Activated T-helper 17 cell treated with anti-CD3 and anti-CD28 coated beads, Interleukin-2, amount 50 U/mL, for 72 hours (primary cell): ENCODE results near the gene AURKB. TPM values are rescaled to one million over a fixed set of nuclear protein-coding genes. Genes with fewer than 3 reads are reported as not detected.
A peak's percentile ranks its signal among the peaks of the same experiment; 100 is the strongest.

Source experiments
- ATAC-seq: fragments of 150-1000 bp; cut with Tn5 transposase; replicated peaks from 2 replicates; pipeline ENCODE4 v1.10.0; 2021; ENCODE audit warnings: mild to moderate bottlenecking, moderate library complexity
- H3K27ac Mint-ChIP-seq: one replicate; pipeline ENCODE4 v1.8.0; 2022; ENCODE audit warnings: mixed read lengths
- H3K27me3 Mint-ChIP-seq: one replicate; pipeline ENCODE4 v1.8.0; 2022; ENCODE audit warnings: mixed read lengths
- H3K36me3 Mint-ChIP-seq: one replicate; pipeline ENCODE4 v1.8.0; 2022; ENCODE audit warnings: low read depth, mild to moderate bottlenecking, mixed read lengths
- H3K4me1 Mint-ChIP-seq: one replicate; pipeline ENCODE4 v1.8.0; 2022; ENCODE audit warnings: mixed read lengths
- H3K4me3 Mint-ChIP-seq: one replicate; pipeline ENCODE4 v1.8.0; 2022; ENCODE audit warnings: mild to moderate bottlenecking, mixed read lengths
- H3K9me3 Mint-ChIP-seq: one replicate; pipeline ENCODE4 v1.8.0; 2022; ENCODE audit warnings: mixed read lengths
- total RNA-seq, 2 donors: library from RNA; stranded (reverse); gene quantifications; one replicate each; pipeline ENCODE4 v1.2.3, GENCODE V29; 2022

AURKB gene
- total RNA-seq, 2 donors from 2014 or later: 158 to 161 TPM

DNA sequence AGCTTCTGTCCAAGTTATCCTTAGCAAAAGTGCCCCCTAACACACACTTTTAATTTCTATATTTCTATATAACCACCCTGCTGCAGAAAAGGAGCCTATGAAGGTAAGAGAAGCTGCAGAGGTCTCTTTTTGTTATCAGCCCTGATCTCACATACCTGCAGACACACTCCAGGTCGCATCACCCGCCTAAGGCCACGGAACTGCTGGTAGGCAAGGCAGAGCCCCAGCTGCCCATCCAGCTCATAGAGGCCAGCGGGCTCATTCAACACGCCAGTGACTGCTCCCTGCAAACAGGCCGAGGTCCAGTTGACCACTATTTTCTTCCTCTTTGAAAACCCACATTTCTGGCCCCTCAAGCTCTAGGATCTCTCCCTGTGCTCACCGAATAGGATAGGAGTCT is 25.3 kb upstream of the AURKB start:
- Mint-ChIP-seq H3K27ac (peak overlapping the region; percentile 30), H3K4me1 (peaks cover 4% of the 10 kb centered on the region), H3K4me3 (no peak overlapping the region), H3K36me3 (peaks cover 100% of the 10 kb centered on the region), H3K27me3 (no peaks in the 10 kb centered on the region), H3K9me3 (no peaks in the 10 kb centered on the region)
- ATAC-seq: no peak

DNA sequence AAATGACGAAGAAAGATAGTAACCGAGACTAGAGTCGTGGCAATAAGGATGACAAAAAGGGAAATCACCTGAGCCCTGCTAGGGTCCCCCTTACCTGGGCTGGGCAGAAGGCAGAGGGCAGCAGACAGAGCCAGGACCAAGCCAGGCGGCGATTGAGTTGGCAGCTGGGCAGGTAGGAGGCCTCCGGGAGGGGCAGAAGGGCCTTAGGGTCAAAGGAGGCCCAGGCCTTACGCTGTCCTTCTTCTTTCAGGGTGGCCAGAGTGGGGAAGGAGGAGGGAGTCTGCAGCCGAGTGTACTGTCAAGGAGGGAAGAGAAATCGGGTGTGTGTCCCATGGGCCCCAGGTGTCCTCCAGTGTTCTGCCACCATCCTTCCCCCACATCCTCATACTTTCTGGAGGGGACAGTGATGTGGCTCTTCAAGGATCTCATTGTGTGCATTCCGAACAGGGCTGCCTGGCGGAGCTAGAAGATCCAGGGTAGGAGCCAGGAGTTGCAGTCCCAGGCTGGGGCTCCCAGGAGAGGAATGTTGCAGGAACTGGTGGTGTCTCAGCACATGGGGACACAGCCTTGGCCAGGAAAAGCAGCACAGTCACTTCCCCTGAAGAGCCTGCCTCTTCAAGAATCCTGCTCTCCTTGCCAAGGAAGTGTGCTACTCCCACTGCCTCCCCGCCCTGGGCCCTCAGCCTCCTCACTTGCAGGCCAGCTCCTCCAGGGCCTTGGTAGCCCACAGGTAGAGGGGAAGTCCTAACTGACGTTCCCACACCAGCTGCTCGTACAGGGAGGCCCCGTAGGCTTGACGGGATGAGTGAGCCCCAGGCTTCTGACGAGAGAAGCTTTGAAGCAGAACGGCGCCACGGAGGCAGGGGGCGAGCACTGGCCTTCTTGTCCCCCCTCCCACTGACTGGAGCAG is 24.2 kb upstream of the AURKB start:
- Mint-ChIP-seq H3K4me3 (no peak overlapping the region), H3K4me1 (peaks cover 4% of the 10 kb centered on the region), H3K27ac (no peak overlapping the region), H3K27me3 (no peaks in the 10 kb centered on the region), H3K36me3 (peaks cover 100% of the 10 kb centered on the region), H3K9me3 (no peaks in the 10 kb centered on the region)
- no peak for ATAC-seq

DNA sequence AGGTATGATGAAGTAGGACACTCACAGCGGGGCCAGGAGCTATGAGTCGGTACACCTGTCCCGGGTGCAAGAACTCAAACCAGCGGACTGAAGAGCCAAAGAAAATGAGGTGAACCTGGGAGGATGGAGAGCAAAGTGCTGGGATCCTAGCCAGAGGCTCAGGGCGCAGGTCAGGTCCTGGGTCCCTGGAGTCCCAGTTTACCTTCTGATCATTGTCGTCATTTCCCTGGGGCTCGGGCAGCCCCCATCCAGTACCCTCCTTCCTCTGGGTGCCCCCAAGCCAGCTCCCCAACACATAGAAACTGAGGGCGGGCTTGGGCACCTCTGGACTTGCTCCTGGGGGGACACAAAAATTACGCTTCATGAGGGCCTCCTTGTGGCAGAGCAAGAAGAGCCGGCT is 21.3 kb upstream of the AURKB start:
- no peaks in the 10 kb centered on the region for H3K27me3 Mint-ChIP-seq
- no peaks in the 10 kb centered on the region for H3K9me3 Mint-ChIP-seq
- H3K4me1 Mint-ChIP-seq: peaks cover 12% of the 10 kb centered on the region
- no peak overlapping the region for H3K4me3 Mint-ChIP-seq
- no peak for ATAC-seq
- H3K27ac Mint-ChIP-seq: no peak overlapping the region
- peaks cover 100% of the 10 kb centered on the region for H3K36me3 Mint-ChIP-seq

DNA sequence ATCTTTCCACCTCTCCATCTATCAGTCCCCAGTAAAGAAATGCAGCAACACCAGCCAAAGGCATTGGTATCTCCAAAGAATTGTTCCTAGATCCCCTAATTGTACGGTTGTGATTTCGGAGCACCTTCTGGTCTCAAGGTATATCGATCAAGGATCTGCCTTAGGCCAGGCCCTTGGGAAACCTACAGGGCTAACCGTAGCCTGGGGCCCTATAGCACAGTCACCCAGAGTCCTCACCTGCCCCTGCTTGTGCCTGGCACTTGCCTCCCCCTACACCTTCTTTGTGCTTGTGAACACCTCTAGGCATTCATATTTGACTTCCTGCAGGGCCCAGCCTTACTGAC is 16.8 kb upstream of the AURKB start:
- peak overlapping the region; percentile 93 for H3K27ac Mint-ChIP-seq
- H3K4me1 Mint-ChIP-seq: peaks cover 23% of the 10 kb centered on the region
- no peak for ATAC-seq
- peaks cover 75% of the 10 kb centered on the region for H3K36me3 Mint-ChIP-seq
- H3K4me3 Mint-ChIP-seq: peak overlapping the region; percentile 64
- no peaks in the 10 kb centered on the region for H3K27me3 Mint-ChIP-seq
- peaks cover 3% of the 10 kb centered on the region for H3K9me3 Mint-ChIP-seq

DNA sequence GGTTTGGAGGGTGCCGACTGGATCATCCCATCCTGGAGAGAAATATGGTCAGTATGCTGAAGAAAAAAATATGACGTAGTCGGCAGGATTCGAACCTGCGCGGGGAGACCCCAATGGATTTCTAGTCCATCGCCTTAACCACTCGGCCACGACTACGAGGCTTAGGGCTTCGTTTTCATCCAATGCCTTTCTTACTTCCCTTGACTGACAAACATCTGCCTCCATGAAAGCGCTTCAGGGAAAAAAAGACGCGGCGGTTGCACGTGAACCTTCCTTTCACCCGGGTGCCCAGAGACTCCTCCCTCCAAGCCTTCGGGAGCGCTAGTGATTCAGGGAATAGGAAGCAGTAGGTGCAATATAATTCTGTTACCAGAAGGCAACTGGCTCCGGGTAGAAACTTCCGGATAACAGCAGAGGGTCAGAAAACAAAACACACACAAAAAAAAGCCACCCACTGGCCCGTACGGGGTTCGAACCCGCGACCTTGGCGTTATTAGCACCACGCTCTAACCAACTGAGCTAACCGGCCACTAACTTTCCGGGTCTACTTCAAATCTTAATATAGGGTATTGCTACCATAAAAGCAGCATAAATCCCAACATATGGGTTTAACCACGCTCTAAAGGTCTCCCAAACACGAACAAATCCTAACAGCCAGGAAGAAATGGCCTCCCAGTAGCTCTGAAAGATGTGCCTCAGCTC is 16.3 kb upstream of the AURKB start:
- peaks cover 3% of the 10 kb centered on the region for H3K9me3 Mint-ChIP-seq
- H3K27ac Mint-ChIP-seq: peak overlapping the region; percentile 93
- no peak for ATAC-seq
- H3K4me3 Mint-ChIP-seq: peak overlapping the region; percentile 64
- no peaks in the 10 kb centered on the region for H3K27me3 Mint-ChIP-seq
- H3K36me3 Mint-ChIP-seq: peaks cover 75% of the 10 kb centered on the region
- peaks cover 25% of the 10 kb centered on the region for H3K4me1 Mint-ChIP-seq

DNA sequence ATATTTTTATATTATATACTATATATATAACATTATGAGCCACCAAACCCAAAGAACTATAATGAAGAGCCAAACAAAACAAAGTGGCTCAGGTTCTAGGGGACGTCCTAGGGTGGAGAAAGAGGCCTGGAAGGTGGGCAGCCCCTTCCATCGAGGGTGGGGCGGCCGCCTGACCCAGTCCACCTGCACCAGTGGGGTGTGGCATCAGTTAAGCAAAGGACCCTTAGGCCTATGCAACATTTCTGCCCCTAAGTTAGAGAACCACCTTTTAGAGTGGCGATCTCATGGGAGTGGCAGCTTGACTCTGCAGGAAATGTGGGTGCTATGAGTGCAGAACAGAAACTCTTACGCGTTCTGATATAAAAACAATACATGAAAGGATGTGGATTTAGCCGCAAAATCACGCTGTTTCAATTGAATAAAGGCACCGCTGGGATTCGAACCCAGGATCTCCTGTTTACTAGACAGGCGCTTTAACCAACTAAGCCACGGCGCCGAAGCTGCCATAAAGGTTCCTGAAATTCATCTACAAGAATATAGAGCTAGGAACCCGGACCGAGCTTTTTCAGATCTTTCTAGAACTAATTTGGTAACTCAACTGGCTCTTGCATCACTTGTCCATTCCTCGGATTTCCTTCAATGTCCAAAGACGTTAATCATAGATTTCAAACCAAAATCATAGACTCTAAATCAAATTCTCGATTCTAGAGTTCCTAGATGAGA is 15.6 kb upstream of the AURKB start:
- peaks cover 29% of the 10 kb centered on the region for H3K4me1 Mint-ChIP-seq
- peak; percentile 4 for ATAC-seq
- H3K9me3 Mint-ChIP-seq: peaks cover 3% of the 10 kb centered on the region
- peak overlapping the region; percentile 64 for H3K4me3 Mint-ChIP-seq
- peaks cover 75% of the 10 kb centered on the region for H3K36me3 Mint-ChIP-seq
- peak overlapping the region; percentile 93 for H3K27ac Mint-ChIP-seq
- H3K27me3 Mint-ChIP-seq: no peaks in the 10 kb centered on the region

DNA sequence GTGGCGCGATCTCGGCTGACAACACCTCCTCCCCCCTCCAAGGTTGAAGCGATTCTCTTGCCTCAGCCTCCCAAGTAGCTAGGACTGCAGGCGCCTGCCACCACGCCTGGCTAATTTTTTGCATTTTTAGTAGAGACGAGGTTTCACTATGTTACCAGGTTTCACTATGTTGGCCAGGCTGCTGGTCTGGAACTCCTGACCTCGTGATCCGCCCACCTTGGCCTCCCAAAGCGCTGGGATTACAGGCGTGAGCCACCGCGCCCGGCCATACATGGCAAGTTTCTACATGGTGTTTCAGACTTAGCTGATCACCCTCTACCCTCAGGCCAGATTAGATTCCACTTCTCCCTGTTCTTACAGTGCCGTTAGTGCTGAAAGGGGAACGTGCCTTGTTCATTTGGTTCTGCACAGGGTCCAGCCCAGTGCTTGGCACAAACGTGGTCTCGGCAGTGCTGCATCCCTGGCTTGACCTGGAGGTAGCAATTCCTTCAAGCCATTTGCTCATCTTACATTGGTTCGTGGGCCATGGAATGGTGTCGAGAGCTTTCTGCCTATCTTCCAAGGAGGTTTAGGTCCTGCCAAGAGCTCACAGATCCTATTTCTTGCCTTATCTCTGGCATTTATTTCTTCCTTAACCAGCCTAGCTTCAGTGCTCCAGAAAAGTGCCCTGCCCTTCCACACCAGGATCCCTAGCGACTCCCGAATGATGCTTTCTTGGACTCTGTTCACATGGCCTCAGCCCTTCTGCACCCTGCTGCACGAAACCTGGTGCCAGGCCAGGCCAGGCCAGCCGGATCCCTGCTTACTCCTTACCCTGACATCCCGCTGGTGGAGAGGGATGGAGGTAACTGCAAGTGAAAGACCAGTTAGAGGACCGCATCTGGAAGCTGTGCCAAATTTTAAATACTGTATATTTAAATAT is 14.8 kb upstream of the AURKB start:
- no peak for ATAC-seq
- H3K9me3 Mint-ChIP-seq: peaks cover 3% of the 10 kb centered on the region
- H3K36me3 Mint-ChIP-seq: peaks cover 73% of the 10 kb centered on the region
- peaks cover 34% of the 10 kb centered on the region for H3K4me1 Mint-ChIP-seq
- peak overlapping the region; percentile 98 for H3K27ac Mint-ChIP-seq
- H3K27me3 Mint-ChIP-seq: no peaks in the 10 kb centered on the region
- peak overlapping the region; percentile 85 for H3K4me3 Mint-ChIP-seq

DNA sequence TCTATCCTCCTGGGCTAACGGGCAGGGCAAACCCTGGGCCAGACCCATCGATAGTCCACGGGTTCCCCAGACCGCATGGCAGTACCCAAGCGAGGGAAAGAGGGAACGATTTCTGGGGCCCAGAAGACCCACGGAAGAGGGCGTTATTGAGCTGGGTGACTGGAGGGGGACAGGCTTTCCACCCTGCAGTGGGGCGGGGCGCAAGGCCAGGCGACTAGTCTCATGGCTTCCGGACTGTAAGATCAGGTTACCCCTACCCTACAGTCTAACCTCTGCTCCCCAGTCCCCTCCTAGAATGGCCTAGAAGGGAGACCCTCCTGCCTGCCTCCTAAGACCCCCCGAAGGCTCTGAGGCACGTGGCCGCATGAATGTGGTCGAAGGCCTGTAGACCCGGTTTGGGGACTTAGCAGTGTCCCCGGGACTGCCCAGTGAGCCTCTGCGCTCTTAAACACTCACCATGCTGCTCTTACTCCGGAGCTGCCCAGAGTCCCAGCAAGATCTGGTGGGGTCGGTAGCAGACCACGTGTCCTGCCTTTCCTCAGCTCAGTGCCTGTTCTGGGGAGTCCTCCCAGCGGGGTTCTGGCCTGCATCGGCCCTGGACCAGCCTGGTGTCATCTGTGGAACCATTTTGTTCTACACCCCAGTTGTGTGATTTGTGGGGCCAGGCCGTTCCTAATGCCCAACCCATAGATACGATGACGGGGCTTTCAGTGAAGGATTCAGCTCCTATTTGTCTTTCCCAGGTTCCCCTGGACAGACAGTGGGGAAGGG is 13.2 kb upstream of the AURKB start:
- ATAC-seq: no peak
- H3K4me1 Mint-ChIP-seq: peaks cover 38% of the 10 kb centered on the region
- peak overlapping the region; percentile 98 for H3K27ac Mint-ChIP-seq
- H3K36me3 Mint-ChIP-seq: peaks cover 57% of the 10 kb centered on the region
- peaks cover 3% of the 10 kb centered on the region for H3K9me3 Mint-ChIP-seq
- H3K4me3 Mint-ChIP-seq: peak overlapping the region; percentile 85
- H3K27me3 Mint-ChIP-seq: no peaks in the 10 kb centered on the region

DNA sequence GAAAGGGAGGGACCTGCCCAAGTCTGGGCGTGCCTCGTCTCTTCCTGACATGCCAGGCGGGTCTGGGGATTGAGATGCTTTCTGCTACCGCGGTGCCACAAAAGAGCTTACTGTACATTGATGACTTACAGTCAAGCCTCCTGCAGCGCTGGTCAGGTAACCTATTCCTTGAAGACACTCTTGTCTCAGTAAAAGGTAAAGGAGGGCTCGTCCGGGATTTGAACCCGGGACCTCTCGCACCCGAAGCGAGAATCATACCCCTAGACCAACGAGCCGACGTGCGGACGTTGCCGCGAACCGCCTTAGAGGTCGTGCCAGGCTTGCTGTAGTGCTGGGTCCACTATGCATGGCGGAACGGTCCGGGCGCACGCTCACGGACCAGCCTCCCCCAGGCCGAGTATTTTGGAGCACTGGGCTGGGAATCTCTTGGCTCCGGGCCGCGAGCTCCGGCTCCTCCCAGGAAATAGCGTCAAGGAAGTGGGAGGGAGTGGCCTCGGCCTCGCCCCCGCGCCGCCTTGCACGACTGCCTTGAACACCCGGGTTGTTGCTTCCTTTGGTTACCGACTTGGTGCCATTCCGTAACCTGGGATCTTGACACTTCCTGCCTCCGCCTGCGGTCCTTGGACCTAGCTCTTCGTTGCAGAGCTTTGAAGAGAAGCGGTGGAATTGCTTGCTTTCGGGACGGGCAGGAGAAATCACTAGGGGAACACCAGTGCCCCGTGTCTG is 12.4 kb upstream of the AURKB start:
- peaks cover 3% of the 10 kb centered on the region for H3K9me3 Mint-ChIP-seq
- peaks cover 37% of the 10 kb centered on the region for H3K4me1 Mint-ChIP-seq
- peaks cover 49% of the 10 kb centered on the region for H3K36me3 Mint-ChIP-seq
- peak overlapping the region; percentile 85 for H3K4me3 Mint-ChIP-seq
- H3K27me3 Mint-ChIP-seq: no peaks in the 10 kb centered on the region
- ATAC-seq: peak; percentile 47
- peak overlapping the region; percentile 98 for H3K27ac Mint-ChIP-seq

DNA sequence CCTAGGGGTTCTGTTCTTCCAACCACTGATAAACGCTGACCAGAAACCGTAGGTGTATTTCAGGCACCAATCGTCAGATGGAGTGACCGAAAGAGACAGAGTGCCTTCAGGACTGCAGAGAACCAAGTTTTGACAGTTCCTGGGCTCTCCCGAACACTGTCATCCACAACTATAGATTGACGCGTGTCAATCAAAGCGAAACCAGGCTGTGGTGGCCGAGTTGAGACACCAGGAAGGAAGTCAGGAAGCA is 11.9 kb upstream of the AURKB start:
- H3K36me3 Mint-ChIP-seq: peaks cover 44% of the 10 kb centered on the region
- peak overlapping the region; percentile 98 for H3K27ac Mint-ChIP-seq
- peak; percentile 53 for ATAC-seq
- H3K4me3 Mint-ChIP-seq: peak overlapping the region; percentile 85
- peaks cover 3% of the 10 kb centered on the region for H3K9me3 Mint-ChIP-seq
- H3K4me1 Mint-ChIP-seq: peaks cover 32% of the 10 kb centered on the region
- H3K27me3 Mint-ChIP-seq: no peaks in the 10 kb centered on the region

DNA sequence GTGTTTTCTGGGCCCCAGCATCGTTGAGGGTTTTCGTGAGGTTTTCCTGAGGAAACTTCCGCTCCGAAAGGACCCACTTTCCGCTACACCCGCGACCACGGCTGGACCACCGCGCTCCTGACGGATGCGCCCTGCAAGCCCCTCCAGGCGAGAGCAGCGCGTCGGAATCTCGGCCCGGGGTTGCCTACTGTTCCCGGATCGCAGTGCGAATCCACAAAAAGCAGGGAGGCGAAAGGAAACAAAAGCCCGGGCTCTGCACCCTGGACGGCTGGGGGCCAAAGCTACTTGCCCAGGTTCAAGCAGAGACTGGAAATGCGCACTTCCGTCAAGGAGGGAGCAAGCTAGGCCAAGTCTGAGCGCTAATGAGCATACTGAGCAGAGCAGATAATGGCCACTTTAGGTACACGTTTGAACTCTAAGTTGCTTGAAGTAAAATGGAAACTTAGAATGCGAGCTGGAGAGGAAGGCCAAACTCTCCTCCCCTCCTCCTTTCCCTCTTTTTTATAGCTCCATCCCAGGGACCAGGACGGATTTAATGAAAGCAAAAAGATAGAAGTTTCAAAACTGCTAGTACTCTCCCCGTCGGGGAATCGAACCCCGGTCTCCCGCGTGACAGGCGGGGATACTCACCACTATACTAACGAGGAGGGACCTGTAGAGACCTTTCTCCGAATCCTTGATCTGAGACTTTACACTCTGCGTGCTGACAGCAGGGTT is 11.4 kb upstream of the AURKB start:
- Mint-ChIP-seq H3K4me3 (peak overlapping the region; percentile 85), H3K27me3 (no peaks in the 10 kb centered on the region), H3K9me3 (peaks cover 3% of the 10 kb centered on the region), H3K36me3 (peaks cover 40% of the 10 kb centered on the region), H3K4me1 (peaks cover 27% of the 10 kb centered on the region), H3K27ac (peak overlapping the region; percentile 98)
- ATAC-seq: peak; percentile 64

DNA sequence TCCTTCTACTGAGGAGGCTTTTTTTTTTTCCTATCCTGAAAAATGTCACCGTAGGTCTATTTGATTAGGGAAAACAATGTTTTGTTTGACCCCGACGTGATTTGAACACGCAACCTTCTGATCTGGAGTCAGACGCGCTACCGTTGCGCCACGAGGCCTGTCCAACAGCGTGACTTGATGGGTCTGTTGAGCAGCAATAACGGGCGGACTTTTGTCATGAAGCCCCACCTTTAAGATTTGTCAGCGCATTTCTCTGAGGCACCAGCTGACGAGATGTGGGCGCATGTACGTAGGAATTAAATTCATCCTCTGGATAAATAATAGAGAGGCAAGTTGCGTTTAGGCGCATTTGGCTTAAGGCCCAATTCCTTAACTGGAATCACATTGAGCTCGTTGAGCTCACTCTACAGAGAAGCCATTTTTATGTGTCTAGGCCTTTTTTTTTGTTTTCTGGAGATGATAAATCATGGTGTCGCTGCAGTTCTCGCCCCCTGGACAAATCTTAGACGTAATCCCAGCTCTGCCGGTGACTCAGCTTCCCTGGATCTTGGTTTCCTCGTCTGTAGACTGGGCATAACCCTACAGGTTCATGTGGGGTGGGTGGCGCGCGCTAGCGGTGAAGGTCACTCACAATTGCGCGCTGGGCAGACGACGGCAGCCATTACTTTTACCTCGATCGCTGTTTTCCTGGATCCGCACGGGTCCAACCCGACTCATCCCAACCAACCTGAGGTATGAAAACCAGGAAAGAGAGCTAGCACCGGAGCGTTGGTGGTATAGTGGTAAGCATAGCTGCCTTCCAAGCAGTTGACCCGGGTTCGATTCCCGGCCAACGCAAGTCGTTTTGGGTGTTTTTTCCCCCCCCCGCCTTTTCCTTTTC is 10.6 kb upstream of the AURKB start:
- peak overlapping the region; percentile 98 for H3K27ac Mint-ChIP-seq
- peaks cover 32% of the 10 kb centered on the region for H3K36me3 Mint-ChIP-seq
- no peaks in the 10 kb centered on the region for H3K9me3 Mint-ChIP-seq
- H3K27me3 Mint-ChIP-seq: no peaks in the 10 kb centered on the region
- peak overlapping the region; percentile 85 for H3K4me3 Mint-ChIP-seq
- peaks cover 19% of the 10 kb centered on the region for H3K4me1 Mint-ChIP-seq
- ATAC-seq: peak; percentile 40
